GM13976 (cell line): Measurements from ENCODE around the gene RNF224.

ENCODE experiments used
- DNase-seq: peaks from one replicate; pipeline ENCODE4 v3.0.0; 2012; ENCODE audit warnings: low spot score
- in situ Hi-C: fragments of 300-500 bp; cut with MboI; formaldehyde crosslinking; loops from one replicate; pipeline ENCODE4 v1.12.0; 2022; ENCODE audit warnings: low sequenced_read_pairs, mixed read lengths, inconsistent platforms; ENCODE audit not compliant: unreplicated experiment
- TF ChIP-seq, protein P1 (sequence below): IDR thresholded peaks from 2 replicates; pipeline ENCODE4 v1.5.1; 2012; ENCODE audit warnings: borderline replicate concordance, mild to moderate bottlenecking; ENCODE audit not compliant: insufficient read depth; ENCODE audit errors: extremely low read depth, missing control alignments, control extremely low read depth

The RNF224 gene

DNA sequence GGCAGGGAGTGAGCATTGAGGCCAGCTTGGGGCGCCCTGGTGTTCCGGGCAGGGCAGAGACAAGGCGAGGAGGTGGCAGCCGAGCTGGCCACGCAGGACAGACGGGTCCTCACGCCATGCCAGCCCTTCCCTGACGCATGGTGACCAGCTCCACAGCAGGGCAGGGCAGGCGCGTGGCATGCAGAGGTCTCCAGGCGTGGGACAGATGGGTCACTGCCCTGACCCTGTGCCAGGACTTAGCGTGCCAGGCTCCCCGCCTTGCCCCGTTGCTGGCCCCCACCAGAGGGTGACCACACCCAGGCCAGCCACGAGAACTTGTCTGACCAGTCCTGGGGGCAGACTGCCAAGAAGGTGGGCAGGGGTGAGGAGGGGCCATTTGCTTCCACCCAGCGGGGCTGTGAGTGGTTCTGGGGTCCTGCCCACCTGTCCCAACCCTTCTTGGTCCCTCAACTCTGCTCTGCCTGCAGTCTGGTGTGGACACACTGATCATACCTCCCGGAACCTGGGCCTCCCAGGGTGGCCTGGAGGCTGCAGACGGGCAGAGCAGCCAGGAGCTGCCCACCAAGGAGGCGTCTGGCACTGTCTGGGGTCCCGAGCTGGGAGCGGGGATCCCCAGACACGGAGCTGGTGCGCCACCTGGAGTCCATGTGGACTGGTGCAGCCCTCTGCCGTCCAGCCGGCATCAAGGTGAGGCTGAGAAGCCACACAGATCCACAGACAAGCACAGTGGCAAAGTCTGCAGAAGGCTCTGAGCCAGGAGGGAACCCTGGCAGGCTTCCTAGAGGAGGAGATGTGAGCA, at the start of gene RNF224:
Gene RNF224 (plus strand): TSS at position 449 of the 799 bp plus-strand sequence. CDS start 834 bp downstream, outside the sequence.
- peak; percentile 89 for DNase-seq
- in situ Hi-C loops = loop anchor here (5.0 kb wide), 1 partner anchor 110 kb away; no protein-coding TSS in a partner anchor
- TF ChIP-seq, protein P1, sequence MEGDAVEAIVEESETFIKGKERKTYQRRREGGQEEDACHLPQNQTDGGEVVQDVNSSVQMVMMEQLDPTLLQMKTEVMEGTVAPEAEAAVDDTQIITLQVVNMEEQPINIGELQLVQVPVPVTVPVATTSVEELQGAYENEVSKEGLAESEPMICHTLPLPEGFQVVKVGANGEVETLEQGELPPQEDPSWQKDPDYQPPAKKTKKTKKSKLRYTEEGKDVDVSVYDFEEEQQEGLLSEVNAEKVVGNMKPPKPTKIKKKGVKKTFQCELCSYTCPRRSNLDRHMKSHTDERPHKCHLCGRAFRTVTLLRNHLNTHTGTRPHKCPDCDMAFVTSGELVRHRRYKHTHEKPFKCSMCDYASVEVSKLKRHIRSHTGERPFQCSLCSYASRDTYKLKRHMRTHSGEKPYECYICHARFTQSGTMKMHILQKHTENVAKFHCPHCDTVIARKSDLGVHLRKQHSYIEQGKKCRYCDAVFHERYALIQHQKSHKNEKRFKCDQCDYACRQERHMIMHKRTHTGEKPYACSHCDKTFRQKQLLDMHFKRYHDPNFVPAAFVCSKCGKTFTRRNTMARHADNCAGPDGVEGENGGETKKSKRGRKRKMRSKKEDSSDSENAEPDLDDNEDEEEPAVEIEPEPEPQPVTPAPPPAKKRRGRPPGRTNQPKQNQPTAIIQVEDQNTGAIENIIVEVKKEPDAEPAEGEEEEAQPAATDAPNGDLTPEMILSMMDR = peak; percentile 97

DNA sequence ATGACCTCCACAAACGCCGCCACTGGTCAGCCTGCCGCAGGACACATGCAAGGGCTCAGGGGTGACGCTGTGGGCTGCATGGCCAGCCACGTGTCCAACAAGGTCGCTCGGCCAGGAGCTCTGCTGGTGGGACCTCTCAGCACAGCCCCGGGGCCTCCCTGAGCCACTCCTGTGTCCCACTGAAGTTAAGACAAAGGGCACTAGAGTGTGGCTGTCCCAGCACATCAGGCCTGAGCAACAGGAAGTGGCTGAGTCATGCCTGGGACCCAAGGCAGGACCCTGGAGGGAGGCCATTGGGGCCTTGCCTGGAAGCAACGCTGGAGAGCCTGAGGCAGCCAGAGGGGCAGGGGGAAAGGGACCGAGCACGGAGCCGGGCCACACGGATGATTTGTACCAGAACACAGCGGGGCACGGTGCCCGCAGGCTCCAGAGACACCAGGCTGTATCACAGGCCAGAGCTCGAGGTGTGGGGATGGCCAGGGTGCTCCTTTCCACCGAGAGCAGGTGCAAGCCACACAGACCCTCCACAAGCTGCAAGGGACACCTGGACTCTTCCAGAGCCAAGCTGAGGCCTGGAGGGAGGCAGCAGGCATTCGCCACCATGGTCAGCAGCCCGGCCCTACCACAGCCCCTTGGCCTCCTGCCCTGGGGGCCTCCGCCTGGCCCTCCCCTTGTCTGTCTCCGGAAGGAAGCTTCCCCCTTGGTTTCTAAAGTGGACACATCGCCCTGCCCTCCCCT, 48.9 kb upstream of the RNF224 start:
- TF ChIP-seq, protein P1 = no peak
- no peak for DNase-seq
- in situ Hi-C loops = no loop called here

DNA sequence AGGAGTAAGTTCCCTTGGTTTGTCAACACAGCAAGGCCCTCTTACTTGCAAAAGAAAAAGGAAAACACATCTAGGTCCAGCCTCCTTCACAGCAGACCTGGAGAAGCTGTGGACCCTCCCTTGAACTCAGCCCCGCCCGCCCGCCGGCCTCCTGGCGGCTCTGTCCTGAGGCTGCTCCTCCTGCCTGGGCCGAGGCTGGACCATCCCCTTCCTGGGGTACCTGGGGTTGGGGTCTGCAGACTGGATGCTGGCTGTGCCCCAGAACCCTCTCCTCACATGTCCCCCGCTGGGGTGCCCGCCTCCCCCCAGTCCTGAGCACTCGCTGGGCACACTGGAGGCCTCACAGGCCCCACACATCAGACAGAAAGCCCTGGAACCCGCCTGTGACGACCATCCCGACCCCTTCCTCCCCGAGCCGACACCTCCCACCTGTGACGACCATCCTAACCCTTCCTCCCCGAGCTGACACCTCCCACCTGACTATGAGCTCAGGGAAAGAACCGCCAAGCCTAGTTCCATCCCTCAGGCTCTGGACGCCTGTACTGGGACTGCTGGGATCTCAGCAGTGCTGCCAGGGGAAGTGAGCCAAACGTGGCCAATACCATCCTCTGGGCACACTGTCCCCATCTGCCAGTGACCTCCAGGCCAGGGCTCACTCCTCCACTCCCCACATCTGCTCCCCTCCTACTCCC, 48.2 kb upstream of the RNF224 start:
- TF ChIP-seq, protein P1 = no peak
- DNase-seq = no peak
- in situ Hi-C loops = no loop called here

DNA sequence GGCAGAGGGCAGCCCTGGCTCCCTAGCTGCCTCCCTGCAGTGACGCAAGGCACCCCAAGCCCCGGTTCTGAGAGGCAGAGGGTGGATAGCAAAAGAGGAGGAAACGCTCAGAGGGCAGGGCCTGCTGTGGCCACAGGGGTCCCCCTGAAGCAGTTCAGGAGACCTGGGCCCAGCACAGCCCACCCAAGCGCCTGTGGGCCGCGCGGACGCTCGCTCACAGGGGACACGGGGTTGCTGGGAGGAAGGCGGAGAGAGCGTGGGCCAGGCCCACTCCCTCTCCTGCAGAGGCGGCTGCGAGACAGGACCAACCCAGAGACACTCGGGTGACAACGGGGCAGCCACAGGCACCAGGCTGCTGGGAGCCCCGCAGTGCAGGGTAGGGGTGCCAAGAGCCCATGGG, 47.5 kb upstream of the RNF224 start:
- in situ Hi-C loops = no loop called here
- DNase-seq = no peak
- TF ChIP-seq, protein P1 = no peak

DNA sequence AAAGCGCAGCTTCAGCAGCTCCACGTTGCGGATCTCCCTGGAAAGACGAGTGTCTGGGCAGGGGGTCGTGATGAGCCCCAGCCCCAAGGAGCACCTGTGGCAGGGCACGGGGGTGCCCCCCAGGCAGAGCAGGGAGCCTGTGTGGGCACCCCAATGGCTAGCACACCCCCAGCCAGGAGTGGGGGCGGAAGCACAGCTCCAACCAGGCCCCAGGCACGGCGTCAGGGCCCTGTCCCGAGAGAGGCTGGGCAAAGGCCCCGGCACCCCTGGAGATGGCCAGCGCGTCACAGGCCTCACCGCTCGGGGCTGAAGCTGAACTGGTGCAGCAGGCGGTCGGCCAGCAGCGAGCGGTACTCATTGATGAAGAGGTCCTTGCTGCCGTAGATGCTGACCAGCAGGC, 46.8 kb upstream of the RNF224 start:
- TF ChIP-seq, protein P1 = no peak
- DNase-seq = no peak
- in situ Hi-C loops = no loop called here

DNA sequence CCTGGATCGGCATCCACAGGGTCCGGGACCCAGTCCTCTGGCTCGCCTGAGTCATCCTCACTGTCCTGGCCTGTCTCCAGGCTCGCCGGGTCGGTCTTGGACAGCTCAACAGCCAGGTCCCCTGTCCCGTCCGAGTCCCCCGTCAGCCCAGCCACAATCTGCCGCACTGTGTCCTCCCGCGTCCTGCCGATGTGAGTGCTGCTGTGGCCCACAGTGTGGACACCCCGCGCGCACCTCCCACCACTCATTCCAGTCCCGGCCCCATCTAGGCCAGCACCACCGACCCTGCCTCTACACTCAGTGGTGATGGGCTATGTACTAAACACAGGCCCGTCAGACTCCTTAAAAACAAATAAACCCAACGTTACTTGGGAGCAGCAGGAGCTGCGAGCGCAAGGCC, 45.6 kb upstream of the RNF224 start:
- in situ Hi-C loops = no loop called here
- DNase-seq = no peak
- TF ChIP-seq, protein P1 = no peak
